Astrocyte (in vitro differentiated cells and primary cell): ENCODE measurements around the gene SLC26A5.

Source experiments
- EZH2 ChIP-seq: IDR thresholded peaks from 2 replicates; pipeline ENCODE4 v1.6.1; 2012; ENCODE audit warnings: mild to moderate bottlenecking, low read length, inconsistent platforms; ENCODE audit not compliant: insufficient read depth
- TF ChIP-seq, protein P1 (sequence below): IDR thresholded peaks from 2 replicates; pipeline ENCODE4 v1.5.1; 2011; ENCODE audit warnings: low read depth, mild to moderate bottlenecking, inconsistent platforms, low read length, moderate library complexity; ENCODE audit not compliant: insufficient read depth

DNA sequence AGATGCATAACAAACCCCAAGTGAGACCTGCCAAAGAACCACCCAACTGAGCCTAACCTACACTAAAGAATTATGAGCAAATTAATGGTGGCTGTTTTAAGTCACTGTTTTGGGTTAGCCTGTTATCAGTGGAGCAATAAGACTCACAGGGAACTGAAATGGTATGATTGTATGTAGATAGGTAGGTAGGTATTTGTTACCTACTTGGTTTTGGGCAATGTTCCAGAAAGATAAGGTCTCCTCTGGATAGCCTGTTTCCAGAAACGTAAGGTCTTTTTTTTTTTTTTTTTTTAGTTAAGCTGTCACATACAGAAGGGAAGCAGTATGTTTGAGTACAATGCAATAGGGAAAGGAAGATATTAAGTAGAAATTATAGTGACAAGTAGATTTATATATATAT is 50.9 kb downstream of the SLC26A5 start:
- TF ChIP-seq, protein P1, sequence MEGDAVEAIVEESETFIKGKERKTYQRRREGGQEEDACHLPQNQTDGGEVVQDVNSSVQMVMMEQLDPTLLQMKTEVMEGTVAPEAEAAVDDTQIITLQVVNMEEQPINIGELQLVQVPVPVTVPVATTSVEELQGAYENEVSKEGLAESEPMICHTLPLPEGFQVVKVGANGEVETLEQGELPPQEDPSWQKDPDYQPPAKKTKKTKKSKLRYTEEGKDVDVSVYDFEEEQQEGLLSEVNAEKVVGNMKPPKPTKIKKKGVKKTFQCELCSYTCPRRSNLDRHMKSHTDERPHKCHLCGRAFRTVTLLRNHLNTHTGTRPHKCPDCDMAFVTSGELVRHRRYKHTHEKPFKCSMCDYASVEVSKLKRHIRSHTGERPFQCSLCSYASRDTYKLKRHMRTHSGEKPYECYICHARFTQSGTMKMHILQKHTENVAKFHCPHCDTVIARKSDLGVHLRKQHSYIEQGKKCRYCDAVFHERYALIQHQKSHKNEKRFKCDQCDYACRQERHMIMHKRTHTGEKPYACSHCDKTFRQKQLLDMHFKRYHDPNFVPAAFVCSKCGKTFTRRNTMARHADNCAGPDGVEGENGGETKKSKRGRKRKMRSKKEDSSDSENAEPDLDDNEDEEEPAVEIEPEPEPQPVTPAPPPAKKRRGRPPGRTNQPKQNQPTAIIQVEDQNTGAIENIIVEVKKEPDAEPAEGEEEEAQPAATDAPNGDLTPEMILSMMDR, result no peak
- TF ChIP-seq EZH2, result no peak
